KBM-7 (cell line): ENCODE results near the gene QSOX2.

Experiments
- DNase-seq: peaks from one replicate; pipeline ENCODE4 v3.0.0-alpha.2; 2015
- in situ Hi-C: fragments of 300-500 bp; cut with MboI; formaldehyde crosslinking; loops from 2 replicates; pipeline ENCODE4 v1.14.3; 2020; ENCODE audit warnings: low sequenced_read_pairs, low pct_unique_long_range_greater_than_20kb, mixed read lengths

QSOX2 gene

DNA sequence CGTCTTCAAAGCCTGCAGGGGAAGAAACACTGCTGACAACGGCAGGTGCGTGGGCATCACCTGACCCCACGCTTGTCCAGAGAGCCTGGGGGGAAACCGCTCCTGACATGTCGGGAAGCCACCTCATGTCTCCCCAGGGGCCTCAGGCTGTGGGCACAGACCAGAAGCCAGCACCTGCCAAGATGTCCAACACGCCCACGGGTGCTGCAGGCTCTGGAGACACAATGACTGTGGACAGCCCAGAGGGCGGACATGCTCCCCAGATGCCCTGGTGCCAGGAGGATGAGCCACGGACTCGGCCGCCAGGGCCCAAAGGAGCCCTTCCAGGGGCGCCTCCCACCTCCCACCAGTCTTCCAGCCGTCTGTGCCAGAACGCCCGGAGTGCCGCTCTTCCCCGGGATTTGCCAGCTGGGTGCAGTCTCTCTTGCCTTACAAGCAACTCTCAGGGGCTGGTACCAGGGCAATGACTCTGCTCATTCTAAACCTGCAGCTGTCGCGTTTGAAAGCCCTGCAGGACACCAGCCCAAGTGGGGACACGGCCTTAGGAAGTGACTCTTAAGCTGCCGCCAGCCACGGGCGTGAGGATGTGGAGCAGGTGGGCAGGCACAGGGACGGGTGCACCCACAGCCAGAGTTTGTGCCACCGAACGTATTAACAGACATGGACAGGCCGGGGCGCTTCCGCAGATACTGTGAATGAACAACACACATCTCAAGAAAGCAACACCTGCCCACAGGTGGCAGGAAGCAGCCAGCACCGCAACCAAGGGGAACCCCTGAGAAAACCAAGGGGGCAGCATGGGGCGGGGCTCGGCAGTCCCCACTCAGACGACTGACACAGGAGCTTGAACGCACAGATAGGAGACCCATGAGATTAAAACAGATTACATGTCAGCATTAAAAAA lies 33.9 kb downstream of the QSOX2 start:
- no peak for DNase-seq
- in situ Hi-C loops = no loop called here

DNA sequence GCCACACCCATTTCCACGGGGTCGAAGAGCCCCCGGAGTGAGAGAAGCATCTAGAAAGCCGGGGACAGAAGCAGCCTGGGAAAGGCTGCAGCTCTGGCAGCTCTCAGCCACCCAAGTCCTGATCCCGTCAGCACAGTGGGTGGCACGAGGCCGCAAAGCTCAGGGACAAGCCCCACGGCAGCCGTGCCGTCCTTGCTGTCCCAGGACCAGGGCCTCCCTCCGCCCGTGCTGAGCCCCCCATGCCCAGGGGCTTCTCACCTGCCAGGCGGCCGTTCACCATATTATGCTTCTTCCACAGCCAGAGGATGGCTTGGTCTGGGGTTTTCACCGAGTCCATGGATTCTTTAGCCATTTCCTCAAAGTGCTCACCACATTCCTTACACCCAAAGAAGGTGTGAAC lies 34.6 kb downstream of the QSOX2 start:
- in situ Hi-C loops = no loop called here

DNA sequence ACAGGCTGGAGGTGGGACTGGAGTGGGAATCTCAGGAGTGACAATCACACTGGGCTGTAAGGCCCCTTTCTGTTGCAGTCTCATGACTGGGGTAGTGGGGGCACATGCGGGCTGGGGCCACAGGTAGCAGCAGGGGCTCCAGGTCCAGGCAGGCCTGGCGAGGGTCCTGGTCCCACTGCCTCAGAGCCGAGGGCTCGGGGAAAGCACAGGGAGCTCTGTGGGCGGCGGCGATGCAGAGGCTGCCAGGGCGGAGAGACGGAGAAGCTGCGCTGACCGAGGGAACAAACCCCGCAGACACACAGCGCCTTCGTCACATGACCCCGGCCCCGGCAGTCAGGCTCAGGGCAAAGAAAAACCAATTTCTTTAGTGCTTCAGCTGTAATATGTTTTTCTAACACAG lies 35.3 kb downstream of the QSOX2 start:
- DNase-seq = no peak
- in situ Hi-C loops = no loop called here

More for the DNA sequence above, 34.6 kb downstream of the QSOX2 start:
- DNase-seq = no peak

DNA sequence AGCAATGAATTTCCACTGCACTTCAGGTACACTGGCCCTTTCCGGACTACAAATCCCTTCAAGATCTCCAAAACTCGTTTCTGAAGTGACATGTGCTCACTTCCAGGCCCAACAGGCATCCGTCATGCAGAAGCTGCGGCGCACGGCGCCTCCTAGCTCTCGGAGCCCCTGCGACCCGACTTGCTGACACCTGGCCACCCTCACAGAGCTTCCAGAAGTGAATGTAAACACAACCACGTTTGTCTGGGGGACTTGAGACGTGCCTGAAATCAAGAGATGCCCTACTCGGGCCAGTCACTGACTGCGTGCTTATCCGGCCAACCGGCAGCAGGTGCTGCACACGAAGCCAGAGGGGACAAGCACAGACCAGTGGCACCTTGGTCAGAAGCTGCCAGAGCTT lies 35.8 kb downstream of the QSOX2 start:
- DNase-seq = no peak
- in situ Hi-C loops = no loop called here

DNA sequence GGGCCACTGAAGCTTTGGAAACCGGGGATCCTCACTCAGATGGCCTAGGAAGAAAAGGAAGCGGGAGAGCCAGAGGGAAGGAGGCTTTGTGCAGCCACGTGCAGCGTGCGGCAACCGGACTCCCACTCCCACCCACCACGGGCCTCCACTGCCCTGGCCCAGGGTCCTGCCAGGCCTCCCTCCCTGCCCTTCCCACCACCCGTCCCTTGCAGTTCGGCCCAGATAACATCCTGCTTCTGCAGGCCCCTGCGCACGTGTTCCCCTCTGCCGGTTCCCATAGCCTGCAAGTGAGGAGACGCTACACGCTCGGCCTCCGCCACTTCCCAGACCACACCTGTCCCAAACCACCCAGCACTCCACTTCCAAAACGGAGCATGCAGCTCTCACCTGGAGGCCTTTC lies 36.4 kb downstream of the QSOX2 start:
- in situ Hi-C loops = no loop called here
- DNase-seq = no peak

DNA sequence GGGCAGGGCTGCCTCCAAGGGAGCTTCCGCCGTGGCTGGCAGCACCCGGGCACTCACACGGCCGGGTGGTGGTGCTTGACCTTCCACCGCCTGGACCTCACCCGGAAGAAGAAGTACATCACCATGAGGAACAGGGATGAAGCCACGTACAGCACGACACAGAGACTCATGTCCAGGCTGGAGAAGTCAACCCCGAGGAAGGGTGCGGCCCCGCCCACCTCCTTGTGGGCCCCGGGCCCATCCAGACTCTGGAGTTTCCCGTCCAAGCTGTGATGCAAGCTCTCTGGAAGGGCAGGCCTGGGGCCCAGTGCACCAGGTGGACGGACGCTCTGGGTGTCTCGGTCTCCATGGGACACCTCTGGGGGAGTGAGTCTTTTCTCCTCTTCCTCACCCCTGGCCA lies 36.9 kb downstream of the QSOX2 start:
- in situ Hi-C loops = no loop called here
- no peak for DNase-seq

DNA sequence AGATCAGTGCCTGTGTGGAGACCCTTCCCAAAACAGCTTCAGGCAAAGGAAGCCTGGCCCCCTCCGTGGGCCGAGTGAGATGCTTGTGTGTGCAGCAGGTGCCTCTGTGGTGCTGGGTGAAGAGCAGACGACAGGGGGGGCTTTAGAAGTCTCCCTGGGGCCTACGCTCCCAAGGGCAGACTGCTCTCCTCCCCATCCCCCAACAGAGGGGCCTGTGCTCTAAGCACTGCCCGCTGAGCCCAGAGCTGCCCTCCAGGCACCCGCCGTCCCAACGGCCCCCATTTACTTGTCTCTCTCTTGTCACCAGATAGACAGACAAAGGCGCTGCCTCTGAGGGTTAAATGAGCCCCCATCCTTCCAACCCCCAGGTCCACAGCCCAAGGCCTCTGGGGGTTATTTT lies 38.0 kb downstream of the QSOX2 start:
- no peak for DNase-seq
- in situ Hi-C loops = no loop called here

DNA sequence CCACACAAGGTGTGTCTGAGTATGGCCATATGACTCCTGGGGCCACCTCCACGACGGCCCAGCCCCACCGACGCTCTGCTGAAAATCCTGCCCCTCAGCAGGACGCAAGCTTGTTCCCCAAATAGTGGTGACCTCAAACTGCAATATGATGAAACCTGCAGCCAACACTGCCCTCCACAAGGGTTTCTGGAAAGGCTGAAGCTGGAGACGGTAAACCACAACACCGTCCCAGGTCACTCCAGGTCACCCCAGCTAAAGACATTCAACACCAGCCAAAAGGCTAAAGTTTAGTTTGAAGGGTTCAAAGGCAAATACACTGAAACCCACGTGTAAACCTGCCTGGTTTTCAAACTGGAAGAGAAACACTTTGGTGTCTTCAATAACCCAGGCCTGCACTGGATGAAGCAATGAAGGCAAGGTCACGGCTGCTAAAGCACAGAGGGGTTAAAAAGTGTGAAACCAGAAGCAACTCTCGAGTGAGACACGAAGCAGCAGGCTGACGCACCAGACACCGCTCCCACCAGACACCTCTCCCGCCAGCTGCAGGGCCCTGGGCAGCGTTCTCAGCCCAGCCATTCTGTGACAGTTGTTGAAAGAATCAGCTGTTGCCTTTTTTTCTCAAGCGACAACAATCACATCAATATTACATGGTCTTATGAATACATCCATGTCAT lies 38.9 kb downstream of the QSOX2 start:
- no peak for DNase-seq
- in situ Hi-C loops = no loop called here

DNA sequence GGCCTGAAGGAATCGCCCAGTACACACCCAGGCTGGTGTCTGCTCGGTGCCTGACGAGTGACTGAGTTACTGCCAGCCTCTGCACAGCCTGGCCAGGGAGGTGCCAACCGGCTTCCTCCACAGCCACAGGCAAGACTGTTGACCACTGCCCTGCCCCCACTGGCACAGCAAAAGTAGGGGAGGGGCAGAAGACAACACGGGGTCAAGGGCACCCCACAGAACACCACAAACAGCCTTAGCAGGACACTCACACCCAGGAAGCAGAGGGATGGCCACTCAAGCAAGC lies 40.0 kb downstream of the QSOX2 start:
- no peak for DNase-seq

DNA sequence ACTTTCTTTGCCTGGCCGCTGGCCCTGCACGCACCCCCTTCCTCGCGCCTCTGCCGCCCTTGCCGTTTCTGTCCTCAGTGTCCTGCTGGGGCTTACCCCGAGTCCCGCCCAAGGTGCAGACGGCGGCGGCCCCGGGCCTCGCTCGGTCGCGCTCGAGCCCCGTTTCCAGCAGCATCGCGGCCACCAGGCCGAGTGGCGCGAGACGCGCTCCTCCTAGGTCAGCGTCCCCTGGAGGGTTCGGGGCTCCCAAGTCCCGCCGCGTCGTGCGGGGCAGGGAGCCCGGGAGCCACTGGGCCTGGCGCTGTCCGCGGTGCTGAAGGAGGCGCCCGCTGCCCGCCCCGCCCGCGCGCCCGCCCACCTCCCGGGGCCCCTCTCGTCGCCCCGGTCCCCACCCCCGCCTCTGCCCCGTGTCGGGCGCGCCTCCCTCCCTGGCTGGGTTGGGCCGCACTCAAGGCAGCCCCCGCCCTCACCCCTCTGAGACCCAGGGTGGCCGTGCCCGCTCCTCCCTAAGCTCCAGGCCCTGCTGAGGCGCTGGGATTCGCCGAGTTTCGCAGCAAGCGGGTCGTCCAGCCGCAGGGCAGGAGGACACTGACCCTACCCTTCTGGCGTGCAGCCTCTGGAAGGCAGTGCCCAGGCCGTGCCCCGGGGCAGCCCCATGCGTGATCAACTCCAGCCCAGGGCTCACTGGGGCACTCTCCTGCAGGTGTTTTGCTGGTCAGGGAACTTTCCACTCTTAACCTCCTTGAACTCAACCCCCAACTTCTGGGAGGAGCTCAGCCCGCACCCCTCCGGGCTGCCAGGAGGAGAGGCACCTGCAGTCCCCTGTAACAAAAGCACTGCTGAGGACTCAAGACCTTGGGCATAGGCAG lies 40.5 kb downstream of the QSOX2 start, which contains the start of gene LHX3:
Gene LHX3, minus strand, starts transcription at position 291 of the 869 bp plus-strand sequence. Its CDS starts 116 bp downstream, at position 175.
- peak; percentile 16 for DNase-seq
- in situ Hi-C loops = no loop called here

More for the DNA sequence above, 40.0 kb downstream of the QSOX2 start:
- in situ Hi-C loops = no loop called here

DNA sequence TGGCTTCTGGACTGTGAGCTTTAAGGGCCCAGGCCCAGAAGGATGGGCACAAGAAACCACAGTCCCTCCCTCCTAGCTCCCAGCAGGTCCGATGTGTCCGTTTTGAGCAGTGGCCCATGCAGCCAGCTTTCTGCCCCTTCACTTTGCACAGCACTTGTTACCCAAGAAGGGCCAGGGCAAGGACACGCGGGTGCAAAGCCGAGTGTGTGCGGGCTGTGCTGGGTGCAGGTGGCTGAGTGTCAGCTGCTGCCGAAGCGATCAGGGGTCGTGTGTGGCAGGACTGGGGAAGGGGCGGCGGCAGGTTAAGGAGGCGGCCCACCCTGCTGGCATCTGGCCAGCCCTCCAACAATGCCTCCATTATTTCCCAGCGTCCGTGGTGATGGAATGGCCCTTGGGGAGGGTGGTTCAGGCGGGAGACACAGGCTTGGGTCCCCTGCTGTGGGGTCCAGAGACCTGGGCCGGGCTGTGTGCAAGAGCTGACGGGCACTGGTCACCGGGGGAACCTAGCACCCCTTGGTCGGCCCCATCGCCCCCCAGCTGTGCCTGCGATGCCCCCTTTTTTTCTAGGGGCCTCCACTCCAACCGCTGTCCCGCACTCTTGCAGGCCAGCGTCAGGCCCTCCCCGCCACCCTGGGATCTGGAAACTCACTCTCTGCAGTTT lies 41.3 kb downstream of the QSOX2 start:
- in situ Hi-C loops = no loop called here
- DNase-seq = no peak

DNA sequence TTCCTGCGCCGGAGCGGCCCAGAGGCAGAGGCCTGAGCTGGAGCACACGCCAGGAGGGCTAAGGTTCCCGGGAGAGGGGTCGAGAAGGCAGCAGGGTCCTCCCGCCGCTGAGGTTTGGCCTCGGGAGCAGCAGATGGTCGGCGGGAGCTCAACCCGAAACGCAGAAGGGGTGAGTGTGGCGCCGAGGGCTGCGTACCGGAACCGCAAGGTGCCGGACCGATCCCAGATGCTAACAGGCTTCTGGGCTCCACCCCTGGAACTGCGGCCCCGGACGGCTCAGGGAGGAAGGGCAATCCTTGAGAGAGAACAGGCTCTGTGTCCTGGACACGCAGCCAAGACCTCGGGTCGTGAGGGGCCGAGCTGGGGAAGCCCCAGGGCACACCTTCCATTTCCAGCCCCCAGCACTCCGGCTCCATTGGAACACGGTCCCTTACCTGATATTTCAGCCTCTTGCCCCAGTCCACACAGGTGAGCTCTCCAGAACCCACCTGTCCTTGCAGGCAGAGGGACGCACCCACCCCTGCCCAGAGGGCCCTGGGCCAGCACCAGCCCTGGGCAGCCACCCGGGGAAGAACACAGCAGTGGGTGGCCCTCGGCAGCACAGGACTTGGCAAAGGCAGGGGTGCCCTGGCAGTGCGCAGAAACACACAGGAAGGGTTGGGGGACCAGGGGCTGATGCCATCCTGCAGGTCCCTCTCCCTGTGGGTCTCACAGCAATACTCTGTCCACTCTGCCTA lies 42.0 kb downstream of the QSOX2 start:
- in situ Hi-C loops = no loop called here
- DNase-seq = no peak

DNA sequence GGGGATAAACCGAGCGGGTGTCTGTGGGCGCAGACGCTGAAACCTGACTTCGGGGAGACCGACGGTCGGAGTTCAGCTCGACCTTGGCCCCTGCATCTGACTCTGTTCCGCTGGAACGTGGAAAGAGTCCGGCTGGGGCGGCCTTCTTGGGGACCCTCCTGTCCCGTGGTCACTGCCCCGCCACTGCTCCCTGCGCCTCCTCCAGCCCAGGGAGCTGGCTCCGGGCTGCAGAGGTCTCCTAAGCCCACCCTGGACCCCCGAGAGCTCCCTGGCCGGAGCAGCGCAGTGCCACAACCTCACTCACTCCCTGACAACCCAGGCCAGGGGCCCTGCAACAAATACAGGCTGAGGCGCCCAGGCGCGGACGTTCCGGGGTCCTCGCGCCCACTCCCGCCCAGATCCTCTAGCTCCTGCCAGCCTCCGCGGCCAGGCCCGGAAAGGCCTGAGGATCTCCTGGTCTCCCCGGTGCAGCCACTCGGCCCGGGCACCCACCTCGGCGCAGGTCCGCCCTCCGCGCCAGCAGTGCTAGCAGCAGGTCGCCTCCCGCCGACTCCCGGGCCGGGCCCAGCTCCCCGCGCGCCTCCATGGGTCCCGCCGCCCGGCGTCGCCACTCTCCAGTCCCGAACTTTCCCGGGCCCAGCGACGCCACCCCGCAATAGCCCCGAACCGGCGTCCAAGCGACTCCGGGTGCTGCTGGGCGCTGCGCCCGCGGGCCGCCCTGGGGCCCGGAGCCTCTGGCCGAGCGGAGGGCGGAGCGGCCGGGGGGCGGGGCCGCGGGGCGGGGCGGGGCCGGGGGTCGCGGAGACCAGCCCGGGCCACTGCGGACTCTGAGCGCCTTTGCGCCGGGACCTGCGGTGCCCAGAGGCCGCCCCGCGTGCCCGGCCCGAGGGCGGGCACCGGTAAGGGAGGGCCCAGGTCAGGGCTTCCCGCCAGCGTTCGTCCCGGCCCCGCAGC lies 42.9 kb downstream of the QSOX2 start:
- in situ Hi-C loops = no loop called here
- no peak for DNase-seq

DNA sequence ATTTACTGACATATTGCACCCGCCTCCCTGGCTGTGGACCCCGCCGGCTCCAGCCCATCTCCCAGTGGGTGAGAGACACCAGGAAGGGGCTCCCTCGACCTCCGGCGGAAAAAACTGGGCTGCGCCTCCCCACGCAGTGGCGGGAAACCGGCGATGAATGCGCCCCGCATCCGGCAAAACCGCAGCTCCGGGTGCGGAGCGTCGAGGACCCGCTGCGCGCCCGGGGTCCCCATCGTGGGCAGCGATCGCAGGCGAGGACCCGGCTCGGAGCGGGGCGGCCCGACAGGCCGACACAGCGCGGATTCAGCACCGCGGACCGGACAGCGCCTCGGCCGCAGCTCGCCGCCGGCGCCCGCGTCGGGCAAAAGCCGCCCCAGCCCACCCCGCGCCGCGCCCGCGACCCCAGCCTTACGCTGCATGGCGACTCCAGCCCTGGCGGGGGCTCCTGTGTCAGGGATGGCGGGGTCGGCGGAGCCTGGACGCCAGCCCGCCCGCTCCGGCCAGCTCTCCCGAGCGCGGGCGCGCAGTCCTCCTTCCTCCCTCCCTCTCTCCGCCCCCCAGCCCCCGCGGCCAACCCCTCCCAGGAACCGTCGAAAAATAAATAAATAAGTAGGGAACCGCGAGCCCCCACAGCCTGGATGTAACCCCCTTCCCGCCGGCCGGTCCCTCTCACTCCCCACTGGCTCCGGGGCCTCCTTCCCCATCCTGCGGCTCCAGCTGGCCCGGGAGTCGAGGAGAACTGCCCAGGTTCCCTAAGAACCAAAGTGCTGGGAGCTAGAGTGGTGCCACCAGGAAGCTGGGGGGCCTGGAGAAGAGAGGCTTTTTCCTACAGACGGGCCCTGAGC lies 43.8 kb downstream of the QSOX2 start:
- no peak for DNase-seq
- in situ Hi-C loops = no loop called here

DNA sequence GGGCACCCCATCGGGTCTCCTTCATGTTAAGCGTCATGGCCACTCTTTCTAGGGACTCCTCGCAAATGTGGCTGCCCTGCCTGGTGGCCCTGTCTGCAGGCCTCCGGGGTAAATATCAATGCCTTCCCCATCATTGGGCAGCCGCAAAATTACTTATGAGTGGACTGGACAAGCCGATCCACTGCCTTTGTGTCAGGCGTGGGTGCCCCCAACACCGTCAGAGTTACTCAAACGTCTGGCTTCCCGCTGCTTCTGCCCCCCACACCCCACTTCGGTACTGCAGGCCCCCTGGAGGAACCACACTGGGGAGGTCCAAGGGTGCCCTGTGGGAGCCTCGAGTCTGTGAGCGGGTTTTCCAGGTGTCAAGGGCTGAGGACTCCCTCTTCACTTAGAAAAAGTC lies 44.4 kb downstream of the QSOX2 start:
- in situ Hi-C loops = no loop called here

DNA sequence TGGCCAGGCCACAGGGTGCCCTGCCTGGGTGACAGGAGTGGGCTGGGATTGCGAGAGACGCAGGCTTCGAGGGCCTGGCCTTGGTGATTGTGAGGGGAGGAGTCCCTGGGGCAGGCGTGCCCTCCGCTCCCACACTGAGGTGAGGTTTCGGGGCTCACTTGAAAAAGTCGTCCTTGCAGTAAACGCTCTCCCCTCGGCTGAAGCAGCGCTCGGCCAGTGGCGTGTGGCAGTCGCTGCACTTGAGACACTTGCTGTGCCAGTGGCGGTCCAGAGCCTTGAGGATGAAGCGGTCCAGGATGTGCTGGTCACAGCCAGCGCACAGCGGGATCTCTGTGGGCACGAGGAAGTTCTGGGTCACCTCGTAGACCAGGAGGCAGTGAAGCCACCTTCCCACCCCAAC lies 45.2 kb downstream of the QSOX2 start:
- no peak for DNase-seq
- in situ Hi-C loops = no loop called here

More for the DNA sequence above, 44.4 kb downstream of the QSOX2 start:
- DNase-seq = no peak
